HL-60 (cell line): Measurements from ENCODE around the gene SMURF1.
"Not testable (repeated sequence)": the region's sequence is repeated elsewhere in the genome, so short reads cannot be mapped to it uniquely, and the experiment has no call there.

Source experiments
- POLR2AphosphoS5 ChIP-seq: IDR thresholded peaks from 2 replicates; pipeline ENCODE4 v1.6.1; 2012; ENCODE audit warnings: low read depth
- SPI1 ChIP-seq: IDR thresholded peaks from 2 replicates; pipeline ENCODE4 v1.6.1; 2012; ENCODE audit warnings: low read depth, mild to moderate bottlenecking, borderline replicate concordance
- TF ChIP-seq, protein P1 (sequence below): IDR thresholded peaks from one replicate; pipeline ENCODE4 v1.5.1; 2011; ENCODE audit warnings: low read length, control low read depth, inconsistent platforms; ENCODE audit not compliant: insufficient read depth

DNA sequence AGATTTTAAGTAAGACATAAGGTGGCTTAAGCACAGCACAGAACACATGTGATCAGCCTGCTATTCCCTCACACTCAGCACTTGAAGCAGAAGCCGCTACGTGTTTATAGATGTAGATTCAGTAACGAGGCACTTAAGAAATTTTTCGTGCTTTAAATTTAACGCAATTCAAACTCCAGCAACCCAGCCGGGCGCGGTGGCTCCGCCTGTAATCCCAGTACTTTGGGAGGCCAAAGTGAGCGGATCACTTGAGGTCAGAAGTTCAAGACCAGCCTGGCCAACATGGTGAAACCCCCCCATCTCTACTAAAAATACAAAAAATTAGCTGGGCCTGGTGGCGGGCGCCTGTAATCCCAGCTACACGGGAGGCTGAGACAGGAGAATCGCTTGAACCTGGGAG is 97.6 kb downstream of the SMURF1 start:
- TF ChIP-seq, protein P1, sequence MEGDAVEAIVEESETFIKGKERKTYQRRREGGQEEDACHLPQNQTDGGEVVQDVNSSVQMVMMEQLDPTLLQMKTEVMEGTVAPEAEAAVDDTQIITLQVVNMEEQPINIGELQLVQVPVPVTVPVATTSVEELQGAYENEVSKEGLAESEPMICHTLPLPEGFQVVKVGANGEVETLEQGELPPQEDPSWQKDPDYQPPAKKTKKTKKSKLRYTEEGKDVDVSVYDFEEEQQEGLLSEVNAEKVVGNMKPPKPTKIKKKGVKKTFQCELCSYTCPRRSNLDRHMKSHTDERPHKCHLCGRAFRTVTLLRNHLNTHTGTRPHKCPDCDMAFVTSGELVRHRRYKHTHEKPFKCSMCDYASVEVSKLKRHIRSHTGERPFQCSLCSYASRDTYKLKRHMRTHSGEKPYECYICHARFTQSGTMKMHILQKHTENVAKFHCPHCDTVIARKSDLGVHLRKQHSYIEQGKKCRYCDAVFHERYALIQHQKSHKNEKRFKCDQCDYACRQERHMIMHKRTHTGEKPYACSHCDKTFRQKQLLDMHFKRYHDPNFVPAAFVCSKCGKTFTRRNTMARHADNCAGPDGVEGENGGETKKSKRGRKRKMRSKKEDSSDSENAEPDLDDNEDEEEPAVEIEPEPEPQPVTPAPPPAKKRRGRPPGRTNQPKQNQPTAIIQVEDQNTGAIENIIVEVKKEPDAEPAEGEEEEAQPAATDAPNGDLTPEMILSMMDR: not testable (repeated sequence)
- not testable (repeated sequence) for TF ChIP-seq POLR2AphosphoS5, SPI1
